ENCODE data around the gene MX2. TPM values are rescaled to one million over a fixed set of nuclear protein-coding genes. Genes with fewer than 3 reads are reported as not detected.

Gene MX2
- total and polyA plus RNA-seq, 2 donors (not counting 1 experiment from before 2014, with no cell fraction given), result 51.2 to 64.3 TPM

- H3K4me1 Mint-ChIP-seq, result peaks cover 78% of the 10 kb centered on the region
- Histone ChIP-seq H3K9ac (ENCODE audit: low read length) (peak overlapping the region; percentile 80), H3K4me1 (ENCODE audit: control insufficient read depth in 2 of 2, insufficient read depth in 2 of 2, low read length in 2 of 2) (peaks cover 62 to 78% of the 10 kb centered on the region in 2 donors), H4K20me1 (ENCODE audit: control insufficient read depth, insufficient read depth, low read length, poor library complexity, severe bottlenecking) (peaks cover 3% of the 10 kb centered on the region), H3K4me2 (replicated peaks; ENCODE audit: low read depth, low read length, poor library complexity, severe bottlenecking) (peak overlapping the region; percentile 95), H3K9me3 (ENCODE audit: control extremely low read depth in 1 of 3, control insufficient read depth in 2 of 3, insufficient read depth in 1 of 3, low read length in 2 of 3) (peaks cover 0 to 2% (median 0%) of the 10 kb centered on the region in 3 donors), H3K36me3 (replicated peaks in 1 of 2; ENCODE audit: control extremely low read depth in 1 of 2, control insufficient read depth in 1 of 2, extremely low read depth in 1 of 2, insufficient read depth in 2 of 2, low read length in 1 of 2) (peaks cover 3 to 29% of the 10 kb centered on the region in 2 experiments), H3K27me3 (replicated peaks in 1 of 4; ENCODE audit: control extremely low read depth in 1 of 4, control insufficient read depth in 3 of 4, insufficient read depth in 4 of 4, low read length in 3 of 4) (no peaks in the 10 kb centered on the region), H3K4me3 (ENCODE audit: control extremely low read depth in 1 of 5, extremely low read depth in 1 of 5, insufficient read depth in 1 of 5, low read depth in 2 of 5, low read length in 4 of 5) (peak overlapping the region; percentile 21 to 93 (median 74)), H3K27ac (ENCODE audit: low read length in 2 of 2) (peak overlapping the region in 1 of 2 donors; percentile 69), H2AFZ (ENCODE audit: insufficient read depth, low read depth, low read length, poor library complexity, severe bottlenecking) (peak overlapping the region; percentile 87), H3K79me2 (ENCODE audit: control insufficient read depth, insufficient read depth, low read length) (peaks cover 12% of the 10 kb centered on the region)
- no peaks in the 10 kb centered on the region for H3K27me3 Mint-ChIP-seq
- WGBS (ENCODE audit: insufficient coverage), result 20% methylated on average over 25 of the region's 41 CpGs
- H3K4me3 Mint-ChIP-seq, result peak overlapping the region; percentile 99
- intact Hi-C loops (cut with micrococcal nuclease), result loop anchor here (1.0 to 2.0 kb wide), 2 partner anchors 58 to 259 kb away; partner anchors contain the start of gene BACE2
- DNase-seq (no peak), ATAC-seq (ENCODE audit: low read depth) (no peak)
- TF ChIP-seq CTCF (IDR thresholded peaks at IDR 0.05) (no peak), EZH2 (IDR thresholded peaks at IDR 0.05; ENCODE audit: borderline replicate concordance, insufficient read depth, low read depth, low read length, poor library complexity, severe bottlenecking) (no peak)
- CTCF ChIA-PET, result interaction anchor here (1.7 to 4.4 kb wide), 3 partner anchors 34 to 144 kb away, joined by 3 to 23 read pairs (median 15); no protein-coding TSS in a partner anchor
- peak overlapping the region; percentile 98 for H3K27ac Mint-ChIP-seq
- H3K9me3 Mint-ChIP-seq (ENCODE audit: insufficient read depth), result no peaks in the 10 kb centered on the region
- POLR2A ChIA-PET, result interaction anchor here (0.6 to 1.9 kb wide), 2 partner anchors 58 to 205 kb away, joined by 5 to 11 read pairs; no protein-coding TSS in a partner anchor
These were observed 65.0 kb downstream of the MX2 start for GRCh38 chr21:41426676-41427404.

Measured in B cell (primary cell).